ENCODE data around the gene TIMP2.
A peak's percentile ranks its signal among the peaks of the same experiment; 100 is the strongest.
"Not testable (repeated sequence)": the region's sequence is repeated elsewhere in the genome, so short reads cannot be mapped to it uniquely, and the experiment has no call there.

TIMP2 gene

DNA sequence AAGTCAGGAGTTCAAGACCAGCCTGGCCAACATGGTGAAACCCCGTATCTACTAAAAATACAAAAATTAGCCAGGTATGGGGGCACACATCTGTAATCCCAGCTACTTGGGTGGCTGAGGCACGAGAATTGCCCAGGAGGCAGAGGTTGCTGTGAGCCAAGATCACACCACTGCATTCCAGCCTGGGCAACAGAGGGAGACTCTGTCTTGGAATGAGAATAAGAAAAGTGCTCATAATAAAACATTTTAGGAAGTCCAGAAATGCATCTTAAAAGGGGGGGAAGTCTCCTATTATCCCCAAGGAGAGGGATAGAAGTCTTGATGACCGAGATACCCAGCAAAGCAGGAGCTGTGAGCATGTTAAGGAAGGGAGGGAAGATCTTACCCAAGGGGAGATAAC, 58.1 kb downstream of the TIMP2 start:
- not testable (repeated sequence) for DNase-seq (ENCODE audit: low spot score)

DNA sequence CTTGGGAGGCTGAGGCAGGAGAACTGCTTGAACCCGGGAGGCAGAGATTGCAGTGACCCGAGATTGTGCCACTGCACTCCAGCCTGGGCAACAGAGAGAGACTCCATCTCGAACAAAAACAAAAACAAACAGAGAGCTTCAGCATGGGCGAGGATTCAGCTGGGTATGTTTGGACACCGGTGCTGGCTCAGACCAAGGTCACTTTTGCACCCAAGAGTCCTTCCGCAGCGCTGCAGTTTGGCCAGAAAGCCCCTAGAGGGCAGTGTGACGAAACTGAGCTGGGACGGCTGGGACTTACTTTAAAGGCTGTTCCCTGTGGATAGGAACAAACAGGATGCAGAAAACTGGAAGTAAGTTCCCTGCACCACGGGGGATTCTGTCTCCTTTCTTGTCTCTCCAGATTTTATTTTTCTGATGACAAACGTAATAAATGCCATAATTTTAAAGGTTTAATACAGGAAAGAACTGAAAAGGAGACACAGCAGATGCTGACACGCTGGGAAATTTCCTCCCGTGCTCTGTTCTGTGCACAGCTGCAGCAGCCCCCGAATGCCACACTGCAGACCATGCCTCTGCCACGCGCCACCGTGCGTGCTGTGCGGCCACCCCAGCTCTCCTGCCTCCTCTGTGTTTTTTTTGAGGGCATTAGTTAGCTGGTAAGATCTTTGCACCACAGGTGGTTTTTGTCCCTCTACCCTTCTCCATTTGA, 59.4 kb downstream of the TIMP2 start:
- peak; percentile 91 for DNase-seq (ENCODE audit: low spot score)

DNA sequence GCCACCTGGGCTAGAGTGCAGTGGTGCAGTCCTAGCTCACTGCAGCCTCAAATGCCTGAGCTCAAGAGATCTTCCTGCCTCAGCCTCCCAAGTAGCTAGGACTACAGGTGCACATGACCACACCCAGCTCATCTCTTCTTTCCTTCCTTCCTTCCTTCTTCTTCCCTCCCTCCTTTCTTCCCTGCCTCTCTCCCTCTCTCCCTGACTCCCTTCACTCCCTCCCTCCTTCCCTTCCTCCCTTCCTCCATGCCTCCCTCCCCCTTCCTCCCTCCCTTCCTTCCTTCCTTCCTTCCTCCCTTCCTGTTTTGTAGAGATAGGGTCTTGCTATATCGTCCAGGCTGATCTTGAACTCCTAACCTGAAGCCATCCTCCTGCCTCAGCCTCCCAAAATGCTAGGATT, 61.1 kb downstream of the TIMP2 start:
- no peak for DNase-seq (ENCODE audit: low spot score)

DNA sequence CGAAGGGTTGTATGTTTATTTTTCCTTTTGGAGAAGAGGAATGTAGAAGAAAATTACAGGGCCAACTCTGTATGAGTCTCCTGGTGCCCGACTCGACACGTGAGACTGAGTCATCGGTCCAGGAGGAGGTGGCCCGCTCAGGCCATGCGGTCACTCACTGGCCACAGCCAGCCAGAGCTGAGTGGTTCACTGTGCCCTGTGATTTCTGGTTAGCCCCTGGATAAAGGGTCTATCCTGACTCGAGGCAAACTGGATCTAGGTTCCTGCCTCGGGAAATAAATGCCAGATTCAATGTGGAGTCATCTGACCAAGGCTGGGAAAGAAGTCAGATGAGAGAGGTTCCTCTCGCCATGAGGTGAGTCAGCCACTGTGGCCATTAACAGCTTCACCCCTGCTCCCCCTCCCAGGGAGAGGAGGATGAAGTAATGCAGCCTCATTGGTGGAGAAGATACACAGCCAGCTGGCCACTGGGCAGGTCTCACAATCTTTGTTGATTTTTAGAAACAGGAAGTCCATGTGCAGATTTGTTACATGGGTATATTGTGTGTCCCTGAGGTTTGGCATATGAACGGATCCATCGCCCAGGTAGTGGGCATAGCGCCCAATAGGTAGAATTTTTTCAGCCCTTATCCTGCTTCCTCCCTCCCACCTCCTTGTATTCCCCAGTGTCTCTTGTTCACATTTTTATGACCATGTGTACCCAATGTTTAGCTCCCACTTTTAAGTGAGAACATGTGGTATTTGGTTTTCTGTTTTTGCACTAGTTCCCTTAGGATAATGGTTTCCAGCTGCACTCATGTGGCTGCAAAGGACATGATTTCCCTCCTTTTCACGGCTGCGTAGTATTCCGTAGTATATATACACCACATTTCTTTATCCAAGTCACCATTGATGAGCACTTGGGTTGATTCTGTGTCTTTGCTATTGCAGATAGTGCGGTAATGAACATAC, 62.8 kb downstream of the TIMP2 start:
- no peak for DNase-seq (ENCODE audit: low spot score)

DNA sequence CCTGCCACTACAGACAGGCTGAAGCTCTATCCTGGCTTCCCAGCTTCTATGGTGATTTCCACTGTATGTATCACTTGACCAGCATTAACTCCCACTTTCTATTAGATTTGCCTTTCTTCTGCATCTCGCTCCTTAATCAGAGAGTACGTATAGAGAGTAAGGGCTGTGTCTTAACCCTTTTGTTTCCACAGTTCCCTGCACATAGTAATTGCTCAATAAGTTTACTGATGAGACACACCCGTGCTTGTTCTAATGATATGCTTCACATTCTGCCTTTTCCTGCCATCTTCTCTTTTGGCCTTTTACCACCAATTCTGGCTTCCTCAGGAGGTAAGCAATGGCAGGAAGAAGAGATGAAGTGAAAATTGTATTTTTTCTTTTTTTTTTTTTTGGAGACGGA, 64.0 kb downstream of the TIMP2 start:
- no peak for DNase-seq (ENCODE audit: low spot score)

DNA sequence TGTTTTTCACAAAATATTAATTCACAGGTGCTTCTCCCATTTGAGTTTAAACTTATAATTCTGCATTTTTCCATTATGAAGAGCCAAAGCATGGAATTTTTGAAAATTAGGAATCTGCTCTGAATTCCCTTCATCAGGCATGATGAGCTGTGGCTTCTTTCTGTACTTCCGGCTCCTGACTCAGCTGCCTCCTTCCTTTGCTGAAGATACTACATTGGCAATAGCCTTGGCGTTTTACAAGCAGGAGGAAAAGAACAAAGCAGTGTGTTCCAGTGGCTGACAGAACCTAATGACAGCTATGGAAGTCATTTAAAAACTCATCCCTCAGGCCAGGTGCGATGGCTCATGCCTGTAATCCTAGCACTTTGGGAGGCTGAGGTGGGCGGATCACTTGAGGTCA, 66.1 kb downstream of the TIMP2 start:
- no peak for DNase-seq (ENCODE audit: low spot score)

DNA sequence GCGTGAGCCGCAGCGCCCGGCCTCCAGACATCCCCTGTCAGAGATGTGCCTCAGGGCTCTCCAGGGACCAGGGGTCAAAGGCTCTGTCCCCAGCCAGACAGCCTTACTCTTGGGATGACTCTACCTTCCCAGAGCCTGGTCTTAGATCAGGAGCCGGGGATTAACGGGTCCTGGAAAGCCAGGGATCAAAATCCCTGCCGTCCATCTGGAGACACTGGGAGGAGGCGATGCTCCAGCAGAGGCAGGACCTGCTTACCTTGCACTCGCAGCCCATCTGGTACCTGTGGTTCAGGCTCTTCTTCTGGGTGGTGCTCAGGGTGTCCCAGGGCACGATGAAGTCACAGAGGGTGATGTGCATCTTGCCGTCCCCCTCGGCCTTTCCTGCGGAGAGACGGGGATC, 67.9 kb downstream of the TIMP2 start:
- DNase-seq (ENCODE audit: low spot score), result no peak

DNA sequence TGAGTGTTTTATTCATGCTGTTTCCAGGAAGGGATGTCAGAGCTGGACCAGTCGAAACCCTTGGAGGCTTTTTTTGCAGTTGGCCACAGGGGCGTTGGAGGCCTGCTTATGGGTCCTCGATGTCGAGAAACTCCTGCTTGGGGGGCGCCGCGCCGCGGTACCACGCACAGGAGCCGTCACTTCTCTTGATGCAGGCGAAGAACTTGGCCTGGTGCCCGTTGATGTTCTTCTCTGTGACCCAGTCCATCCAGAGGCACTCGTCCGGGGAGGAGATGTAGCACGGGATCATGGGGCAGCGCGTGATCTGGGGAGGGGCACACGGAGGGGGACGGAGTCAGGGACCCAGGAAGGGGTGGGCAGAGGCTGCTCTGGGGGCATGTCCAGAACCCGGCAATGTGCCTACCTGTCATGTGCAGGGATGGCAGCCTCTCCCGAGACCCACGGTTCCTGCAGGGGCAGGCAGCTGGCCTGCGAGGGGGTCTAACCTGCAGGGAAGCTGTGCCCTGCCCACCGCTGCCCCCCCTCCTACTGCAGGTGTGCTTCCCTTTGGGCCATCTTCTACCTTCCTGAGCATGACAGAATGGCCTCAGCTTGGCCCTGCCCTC, 69.5 kb downstream of the TIMP2 start:
- DNase-seq (ENCODE audit: low spot score), result no peak

DNA sequence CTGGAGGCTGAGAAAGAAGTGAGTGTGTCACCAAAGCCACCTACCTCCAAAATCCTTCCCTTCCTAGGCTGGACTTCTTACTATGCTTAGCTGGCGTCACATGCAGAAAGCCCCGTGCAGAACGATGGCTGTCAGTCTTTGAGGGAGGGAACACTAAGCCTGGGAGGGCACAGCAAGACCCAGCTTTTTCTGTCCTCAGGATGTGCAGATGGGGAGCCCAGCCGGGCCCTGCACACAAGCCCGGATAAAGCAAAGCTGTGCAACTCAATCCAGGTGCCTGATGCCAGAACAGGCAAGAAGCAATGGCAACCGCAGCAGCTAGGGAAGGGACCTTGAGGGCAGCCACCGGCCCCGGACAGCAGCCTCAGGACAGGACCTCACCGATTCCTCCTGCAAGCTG, 70.7 kb downstream of the TIMP2 start:
- no peak for DNase-seq (ENCODE audit: low spot score)

DNA sequence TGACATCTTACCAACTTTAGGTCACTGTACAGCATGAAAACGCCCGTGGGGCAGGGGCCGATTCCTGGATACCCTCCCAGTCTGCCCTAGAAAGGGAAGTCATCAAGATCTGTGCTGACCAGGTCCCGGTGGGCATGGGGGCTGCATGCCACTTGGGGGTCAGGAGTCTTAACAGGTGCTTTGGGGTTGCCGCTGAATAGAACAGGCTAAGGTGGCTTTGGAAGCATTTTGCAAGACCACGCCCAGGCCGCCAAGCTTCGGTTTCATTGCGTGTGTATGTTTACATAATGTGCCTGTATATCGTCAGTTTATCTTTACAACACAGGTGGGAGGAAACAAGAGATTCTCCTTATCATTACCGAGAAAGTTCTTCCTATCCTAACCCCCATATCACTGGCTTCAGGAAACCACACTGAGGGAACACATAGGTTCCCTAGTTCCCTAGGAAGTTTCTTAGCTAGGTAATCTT, 71.2 kb downstream of the TIMP2 start:
- no peak for DNase-seq (ENCODE audit: low spot score)

DNA sequence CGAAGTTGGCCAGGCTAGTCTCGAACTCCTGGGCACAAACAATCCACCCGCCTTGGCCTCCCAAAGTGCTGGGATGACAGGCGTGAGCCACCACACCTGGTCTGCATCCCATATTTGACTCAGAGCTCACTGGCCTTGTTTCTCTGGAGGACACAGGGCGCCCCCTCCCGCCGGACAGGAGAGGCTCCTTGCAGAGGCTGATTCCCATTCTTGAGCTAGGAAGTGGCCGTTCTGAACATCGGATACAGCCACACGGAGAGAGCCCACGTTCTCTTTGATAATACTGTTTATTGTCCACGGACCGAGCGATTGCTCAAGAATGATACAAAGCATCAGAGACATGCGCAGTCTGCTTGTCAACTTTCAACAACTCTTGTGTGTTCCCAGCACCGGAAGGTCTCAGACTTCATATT, 72.5 kb downstream of the TIMP2 start:
- no peak for DNase-seq (ENCODE audit: low spot score)

DNA sequence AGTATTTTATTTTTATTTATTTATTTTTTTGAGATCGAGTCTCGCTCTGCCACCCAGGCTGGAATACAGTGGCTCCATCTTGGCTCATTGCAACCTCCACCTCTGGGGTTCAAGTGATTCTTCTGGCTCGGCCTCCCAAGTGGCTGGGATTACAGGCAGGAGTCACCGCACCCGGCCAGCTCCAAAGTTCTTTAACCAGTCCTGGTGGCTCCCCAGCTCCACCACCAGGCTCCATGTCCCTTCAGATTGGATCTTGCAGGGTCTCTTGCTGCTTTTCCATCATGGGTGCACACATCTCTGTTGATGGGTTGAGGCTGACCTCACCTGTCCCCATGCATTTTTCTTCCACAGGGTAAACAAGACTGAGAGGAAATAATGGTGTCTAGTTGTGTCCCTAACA, 76.2 kb downstream of the TIMP2 start:
- DNase-seq (ENCODE audit: low spot score), result no peak

DNA sequence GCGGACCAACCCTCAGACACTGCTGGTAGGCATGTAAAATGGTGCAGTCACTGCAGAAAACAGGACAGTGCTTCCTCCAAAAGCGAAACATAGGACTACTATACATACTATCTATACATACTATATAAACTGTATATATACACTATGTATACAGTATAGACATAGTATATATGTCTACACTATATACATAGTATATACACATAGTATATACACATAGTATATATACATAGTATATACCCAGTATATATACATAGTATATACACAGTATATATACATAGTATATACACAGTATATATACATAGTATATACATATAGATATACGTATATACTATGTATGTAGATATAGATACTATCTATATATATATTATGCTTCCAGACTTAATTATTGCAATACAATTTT, 78.1 kb downstream of the TIMP2 start:
- no peak for DNase-seq (ENCODE audit: low spot score)

DNA sequence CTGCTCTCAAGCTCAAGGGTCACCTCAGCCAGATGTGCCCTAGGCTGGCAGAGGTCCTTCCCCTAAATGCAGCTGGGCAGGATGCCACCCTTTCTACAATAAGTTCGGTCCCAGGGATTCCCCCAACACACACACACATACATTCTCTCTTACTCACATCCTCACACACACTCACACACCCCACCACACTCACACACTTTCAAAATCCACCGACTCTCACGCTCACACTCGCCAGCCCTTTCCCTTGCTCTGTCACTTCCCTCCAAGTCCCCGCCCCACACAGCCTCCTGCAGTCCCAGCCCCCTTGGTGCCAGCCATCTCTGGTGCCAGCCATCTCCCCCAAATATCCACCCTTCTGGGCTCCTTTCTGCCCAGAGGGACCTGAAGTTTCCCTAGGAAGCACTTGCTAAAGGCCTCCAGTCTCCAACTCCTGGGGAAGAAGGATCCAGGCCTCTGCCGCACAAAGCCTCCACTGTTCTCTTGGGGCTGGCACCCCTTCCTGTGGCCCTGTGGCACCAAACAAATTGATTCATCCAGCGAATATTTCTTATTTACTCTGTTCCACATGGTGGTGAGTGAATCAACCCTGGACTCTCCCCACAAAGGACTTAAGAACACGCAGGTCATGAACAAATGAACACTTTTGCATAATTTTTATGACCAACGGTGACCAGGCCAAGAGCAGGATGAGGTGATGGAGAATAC, 80.7 kb downstream of the TIMP2 start:
- DNase-seq (ENCODE audit: low spot score), result peak; percentile 81

DNA sequence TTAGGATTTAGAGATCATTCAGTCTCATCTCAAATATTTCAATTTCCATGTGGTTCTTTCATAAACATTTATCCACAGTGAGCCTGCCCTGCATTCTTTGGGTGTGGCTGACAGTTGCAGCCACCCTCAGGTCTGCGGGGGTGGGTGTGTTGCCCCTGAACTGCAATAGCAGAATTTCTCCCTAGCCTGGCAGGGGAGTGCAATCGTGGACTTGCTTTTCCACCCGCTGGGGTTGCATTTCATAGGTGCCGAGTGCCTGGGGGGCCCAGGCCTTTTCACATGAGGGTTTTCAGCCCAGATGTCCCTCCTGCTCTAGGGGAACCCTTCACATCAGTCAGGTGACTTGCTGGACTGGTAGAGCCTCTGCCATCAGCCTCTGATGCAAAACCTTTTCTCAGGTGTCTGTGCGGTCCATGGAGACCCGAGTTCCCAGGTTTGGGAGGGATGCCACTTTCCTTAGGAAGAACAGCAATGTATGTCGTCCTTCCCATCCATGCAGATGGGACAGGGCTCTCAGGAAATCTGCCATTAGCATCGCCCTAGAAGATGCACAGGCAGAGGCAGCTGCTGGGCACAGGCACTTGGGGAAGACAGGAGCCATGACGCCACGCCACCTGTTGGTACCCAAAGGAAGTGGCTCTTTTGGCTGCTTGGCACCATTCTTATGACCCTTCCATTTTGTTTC, 82.2 kb downstream of the TIMP2 start:
- DNase-seq (ENCODE audit: low spot score), result no peak

DNA sequence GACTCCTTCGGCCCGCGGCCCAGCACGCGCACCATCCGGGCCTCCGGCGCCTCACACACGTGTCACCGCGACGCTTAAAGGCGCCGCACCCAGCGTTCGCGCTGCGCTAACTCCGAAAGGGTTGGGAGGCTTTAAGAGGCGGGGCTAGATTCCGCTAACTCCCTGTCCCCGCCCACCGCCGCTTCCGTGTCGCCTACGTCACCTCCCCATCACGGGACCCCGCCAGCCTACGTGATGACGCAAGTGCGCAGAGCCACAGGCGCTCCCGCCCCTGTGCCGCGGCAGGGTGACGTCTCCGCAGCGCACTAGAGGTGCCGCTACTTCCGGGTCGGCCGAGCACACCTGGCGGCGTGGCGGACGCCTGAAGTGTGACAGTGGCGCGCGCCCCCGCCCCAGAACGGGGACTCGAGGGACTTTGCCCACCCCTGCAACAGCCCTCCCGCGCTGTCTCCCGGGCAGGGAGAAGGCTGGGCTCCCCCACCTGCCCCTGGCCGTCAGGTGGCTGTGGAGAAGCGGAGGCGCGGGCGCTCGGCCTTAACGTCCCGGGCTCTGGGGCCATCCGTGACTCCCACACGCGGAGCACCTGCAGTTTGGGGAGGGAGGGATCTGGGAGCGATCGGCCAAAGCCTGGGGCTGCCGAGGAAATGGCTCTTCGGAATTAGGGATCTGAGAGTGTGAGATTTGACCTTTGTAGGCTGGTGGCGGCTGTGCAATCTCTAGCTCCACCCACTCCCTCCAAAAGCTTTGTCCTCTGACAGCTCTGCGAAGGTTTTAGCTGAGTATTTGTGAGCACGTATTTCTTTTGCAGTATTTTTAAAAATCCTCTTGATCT, 84.2 kb downstream of the TIMP2 start, which contains the start of gene USP36:
Gene USP36, minus strand, starts transcription at position 35 of the 832 bp plus-strand sequence. CDS start 4,451 bp downstream, outside the sequence.
- peak; percentile 99 for DNase-seq (ENCODE audit: low spot score)

DNA sequence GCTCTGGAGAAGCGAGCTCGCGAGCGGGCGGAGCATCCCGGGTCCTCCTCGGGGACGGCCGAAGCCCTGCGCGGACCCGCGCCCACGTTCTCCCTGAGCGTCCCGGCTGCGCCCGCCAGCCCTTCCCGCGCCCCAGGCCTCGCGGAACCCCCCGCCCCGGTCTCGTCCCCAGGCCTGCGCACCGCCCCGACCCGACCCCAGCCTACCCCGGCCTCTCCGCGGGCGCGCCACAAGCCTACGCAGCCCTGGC, 84.7 kb downstream of the TIMP2 start:
- DNase-seq (ENCODE audit: low spot score), result no peak

DNA sequence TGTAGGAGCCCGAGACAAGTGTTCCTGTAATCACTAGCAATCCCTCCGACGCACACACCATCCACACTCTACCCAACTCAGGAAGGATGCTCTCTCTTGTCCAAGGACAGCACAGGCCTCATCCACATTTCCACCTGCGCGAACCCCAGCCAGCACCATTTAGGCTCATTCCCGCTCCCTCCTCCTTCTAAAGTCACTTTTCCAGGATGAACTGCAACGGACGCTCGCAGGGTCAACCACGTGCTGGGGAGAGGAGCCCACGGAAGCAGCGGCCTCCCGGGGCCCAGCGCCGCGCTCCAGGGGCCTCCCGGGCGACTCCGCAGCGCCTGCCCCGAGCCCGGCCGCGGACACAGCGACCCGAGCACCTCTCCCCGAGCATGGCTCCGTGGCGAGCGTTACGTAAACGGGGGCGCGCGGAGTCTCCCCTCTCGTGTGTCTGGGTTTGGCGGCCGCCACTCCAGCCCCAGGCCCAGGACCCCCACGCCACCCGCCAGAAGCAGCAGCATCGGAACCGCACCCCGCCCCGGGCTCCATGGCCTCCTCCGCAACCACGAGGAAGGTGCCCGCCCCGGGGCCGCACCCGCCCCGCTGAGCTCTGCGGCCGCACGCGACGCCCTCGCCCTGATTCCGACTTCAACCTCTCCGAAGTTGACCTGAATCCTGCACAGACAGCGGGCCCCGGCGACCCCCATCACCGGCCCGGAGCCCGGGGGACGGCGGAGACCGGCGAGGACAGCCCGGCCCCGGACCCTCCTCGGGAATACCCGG, 85.2 kb downstream of the TIMP2 start:
- DNase-seq (ENCODE audit: low spot score), result no peak

DNA sequence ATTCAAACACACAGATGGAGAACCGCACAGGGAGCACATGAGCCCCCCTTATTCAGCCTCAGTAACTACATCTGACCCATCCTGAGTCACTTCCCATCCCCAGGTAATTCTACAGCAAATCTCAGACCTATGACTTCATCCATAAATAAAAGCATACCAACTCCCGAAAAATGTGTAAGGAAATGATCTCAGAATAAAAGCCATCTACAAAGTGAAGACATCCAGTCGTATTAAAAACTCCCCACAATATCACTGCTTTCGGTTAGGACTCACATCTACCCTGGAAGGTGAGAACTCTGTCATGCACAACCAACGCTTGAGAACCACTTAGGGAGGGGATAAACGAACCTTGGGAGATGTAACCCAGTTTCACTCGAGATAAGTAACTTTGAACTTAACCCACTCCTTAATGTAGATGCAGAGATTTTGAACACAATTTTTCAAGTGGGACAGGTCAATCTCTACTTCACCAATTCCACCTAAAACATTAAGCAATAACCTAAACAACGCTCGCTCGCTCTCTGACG, 85.9 kb downstream of the TIMP2 start:
- no peak for DNase-seq (ENCODE audit: low spot score)

DNA sequence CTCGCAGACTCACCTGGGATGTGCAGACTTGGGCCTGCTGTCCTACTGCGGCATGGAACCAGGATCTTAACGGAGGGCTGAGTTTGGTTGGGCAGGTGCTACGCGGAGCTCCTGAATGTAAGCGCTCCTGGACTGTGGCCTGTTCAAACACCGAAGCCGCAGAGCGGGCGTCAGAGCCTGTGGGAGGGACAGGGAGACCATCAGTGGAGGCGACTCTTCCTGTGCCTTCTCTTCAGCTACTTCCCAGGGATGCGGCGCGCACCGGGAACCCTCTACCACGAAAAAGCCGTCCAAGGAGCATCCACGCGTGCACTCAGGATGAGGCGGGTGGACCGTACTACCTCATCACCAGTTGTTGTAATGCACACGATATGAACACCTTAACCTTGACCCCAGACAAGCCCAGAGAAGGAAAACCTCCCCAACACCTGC, 86.6 kb downstream of the TIMP2 start:
- no peak for DNase-seq (ENCODE audit: low spot score)
